ENCODE data around the gene CTTNBP2.

CTTNBP2 gene

GRCh38 chr7:117829450-117830117 is 43.7 kb downstream of the CTTNBP2 start:
- Histone ChIP-seq H3K27ac (ENCODE audit: low read length) (no peak overlapping the region), H2AFZ (ENCODE audit: low read length) (no peak overlapping the region), H3K9me3 (replicated peaks; ENCODE audit: insufficient read depth, low read length) (no peaks in the 10 kb centered on the region), H3K27me3 (replicated peaks; ENCODE audit: insufficient read depth, low read length) (no peaks in the 10 kb centered on the region), H3F3A (ENCODE audit: insufficient read depth, low read length) (no peaks in the 10 kb centered on the region), H3K4me2 (ENCODE audit: low read depth, low read length) (no peak overlapping the region), H3K4me1 (ENCODE audit: low read length) (no peaks in the 10 kb centered on the region), H3K9me2 (replicated peaks; ENCODE audit: insufficient read depth, low read length) (no peaks in the 10 kb centered on the region), H3K79me2 (ENCODE audit: low read length) (no peaks in the 10 kb centered on the region), H3K4me3 (ENCODE audit: low read length) (no peak overlapping the region), H3K9ac (ENCODE audit: low read length) (no peak overlapping the region), H4K20me1 (ENCODE audit: insufficient read depth, low read length) (no peaks in the 10 kb centered on the region), H3K36me3 (replicated peaks; ENCODE audit: insufficient read depth, low read length) (no peaks in the 10 kb centered on the region)
- DNase-seq, result no peak
- no peak for TF ChIP-seq EZH2phosphoT487 (IDR thresholded peaks at IDR 0.05; ENCODE audit: low read length)
- no peak for TF ChIP-seq CTCF (IDR thresholded peaks at IDR 0.05; ENCODE audit: low read length)
- no peak for TF ChIP-seq EZH2 (optimal IDR thresholded peaks at IDR 0.05; ENCODE audit: low read depth, low read length)

GRCh38 chr7:117828825-117829224 is 44.4 kb downstream of the CTTNBP2 start:
- TF ChIP-seq EZH2 (optimal IDR thresholded peaks at IDR 0.05; ENCODE audit: low read depth, low read length) (no peak), EZH2phosphoT487 (IDR thresholded peaks at IDR 0.05; ENCODE audit: low read length) (no peak), CTCF (IDR thresholded peaks at IDR 0.05; ENCODE audit: low read length) (no peak)
- no peaks in the 10 kb centered on the region for H3K4me1 ChIP-seq (ENCODE audit: low read length)
- no peaks in the 10 kb centered on the region for H3K9me2 ChIP-seq (replicated peaks; ENCODE audit: insufficient read depth, low read length)
- no peak overlapping the region for H3K4me2 ChIP-seq (ENCODE audit: low read depth, low read length)
- H3K27ac ChIP-seq (ENCODE audit: low read length), result no peak overlapping the region
- H3K79me2 ChIP-seq (ENCODE audit: low read length), result no peaks in the 10 kb centered on the region
- no peaks in the 10 kb centered on the region for H3F3A ChIP-seq (ENCODE audit: insufficient read depth, low read length)
- no peaks in the 10 kb centered on the region for H3K9me3 ChIP-seq (replicated peaks; ENCODE audit: insufficient read depth, low read length)
- no peaks in the 10 kb centered on the region for H3K27me3 ChIP-seq (replicated peaks; ENCODE audit: insufficient read depth, low read length)
- H3K9ac ChIP-seq (ENCODE audit: low read length), result no peak overlapping the region
- no peak overlapping the region for H3K4me3 ChIP-seq (ENCODE audit: low read length)
- no peak overlapping the region for H2AFZ ChIP-seq (ENCODE audit: low read length)
- no peaks in the 10 kb centered on the region for H3K36me3 ChIP-seq (replicated peaks; ENCODE audit: insufficient read depth, low read length)
- no peak for DNase-seq
- no peaks in the 10 kb centered on the region for H4K20me1 ChIP-seq (ENCODE audit: insufficient read depth, low read length)

- H3K4me3 ChIP-seq (ENCODE audit: low read length), result no peak overlapping the region
- no peak overlapping the region for H2AFZ ChIP-seq (ENCODE audit: low read length)
- H3K79me2 ChIP-seq (ENCODE audit: low read length), result no peaks in the 10 kb centered on the region
- no peaks in the 10 kb centered on the region for H3K36me3 ChIP-seq (replicated peaks; ENCODE audit: insufficient read depth, low read length)
- no peaks in the 10 kb centered on the region for H3K4me1 ChIP-seq (ENCODE audit: low read length)
- no peaks in the 10 kb centered on the region for H3K27me3 ChIP-seq (replicated peaks; ENCODE audit: insufficient read depth, low read length)
- H4K20me1 ChIP-seq (ENCODE audit: insufficient read depth, low read length), result no peaks in the 10 kb centered on the region
- no peak overlapping the region for H3K27ac ChIP-seq (ENCODE audit: low read length)
- no peak for DNase-seq
- H3K9me3 ChIP-seq (replicated peaks; ENCODE audit: insufficient read depth, low read length), result no peaks in the 10 kb centered on the region
- TF ChIP-seq EZH2phosphoT487 (IDR thresholded peaks at IDR 0.05; ENCODE audit: low read length) (no peak), CTCF (IDR thresholded peaks at IDR 0.05; ENCODE audit: low read length) (no peak), EZH2 (optimal IDR thresholded peaks at IDR 0.05; ENCODE audit: low read depth, low read length) (no peak)
- no peak overlapping the region for H3K4me2 ChIP-seq (ENCODE audit: low read depth, low read length)
- no peak overlapping the region for H3K9ac ChIP-seq (ENCODE audit: low read length)
- no peaks in the 10 kb centered on the region for H3K9me2 ChIP-seq (replicated peaks; ENCODE audit: insufficient read depth, low read length)
- no peaks in the 10 kb centered on the region for H3F3A ChIP-seq (ENCODE audit: insufficient read depth, low read length)
Measured at GRCh38 chr7:117827862-117828261, 45.4 kb downstream of the CTTNBP2 start.
